Cardiac muscle cell (in vitro differentiated cells and primary cell): ENCODE measurements around the gene UNC13A. TPM values are rescaled to one million over a fixed set of nuclear protein-coding genes. Genes with fewer than 3 reads are reported as not detected.

Experiments
- DNase-seq, 2 donors: peaks; one replicate each; pipeline versions ENCODE4 v3.0.0 to v3.0.0-alpha.2; 2010 to 2017; ENCODE audit warnings: low read depth in 1 of 2, low spot score in 1 of 2
- H3K27ac ChIP-seq: fragments of 200-600 bp; sonication (generic); 2 replicates; pipeline ENCODE4 v1.5.1; 2016
- H3K27me3 ChIP-seq: fragments of 200-600 bp; sonication (generic); 2 replicates; pipeline ENCODE4 v1.6.0; 2016; ENCODE audit warnings: control low read depth
- H3K36me3 ChIP-seq: fragments of 200-600 bp; sonication (generic); 2 replicates; pipeline ENCODE4 v1.5.1; 2016; ENCODE audit warnings: control low read depth
- H3K4me1 ChIP-seq: fragments of 200-600 bp; sonication (generic); 2 replicates; pipeline ENCODE4 v1.8.1; 2017; ENCODE audit warnings: low read depth, mild to moderate bottlenecking, mixed run types
- H3K4me3 ChIP-seq: fragments of 200-600 bp; sonication (generic); 2 replicates; pipeline ENCODE4 v1.5.1; 2016; ENCODE audit warnings: mild to moderate bottlenecking
- H3K9me3 ChIP-seq: fragments of 200-600 bp; sonication (generic); 2 replicates; pipeline ENCODE4 v1.5.1; 2017; ENCODE audit warnings: low read depth, mild to moderate bottlenecking, control low read depth
- polyA plus RNA-seq: library from polyadenylated mRNA; unstranded; fragments of >200 nt; fragmentation: Nextera tagmentation; extraction: Ambion mirVana; gene quantifications from 2 replicates; pipeline ENCODE4 v1.2.1, GENCODE V29; 2016
- total RNA-seq: library from RNA; depleted of rRNA; stranded (reverse); fragments of >200 nt; gene quantifications from 2 replicates; pipeline ENCODE4 v1.2.3, GENCODE V29; 2016
- TF ChIP-seq, protein P1 (sequence below): IDR thresholded peaks from 2 replicates; pipeline ENCODE4 v1.5.1; 2012; ENCODE audit warnings: low read depth, mild to moderate bottlenecking, low read length

UNC13A gene
- total and polyA plus RNA-seq, 2 experiments from 2014 or later: 0.31 to 0.54 TPM

DNA sequence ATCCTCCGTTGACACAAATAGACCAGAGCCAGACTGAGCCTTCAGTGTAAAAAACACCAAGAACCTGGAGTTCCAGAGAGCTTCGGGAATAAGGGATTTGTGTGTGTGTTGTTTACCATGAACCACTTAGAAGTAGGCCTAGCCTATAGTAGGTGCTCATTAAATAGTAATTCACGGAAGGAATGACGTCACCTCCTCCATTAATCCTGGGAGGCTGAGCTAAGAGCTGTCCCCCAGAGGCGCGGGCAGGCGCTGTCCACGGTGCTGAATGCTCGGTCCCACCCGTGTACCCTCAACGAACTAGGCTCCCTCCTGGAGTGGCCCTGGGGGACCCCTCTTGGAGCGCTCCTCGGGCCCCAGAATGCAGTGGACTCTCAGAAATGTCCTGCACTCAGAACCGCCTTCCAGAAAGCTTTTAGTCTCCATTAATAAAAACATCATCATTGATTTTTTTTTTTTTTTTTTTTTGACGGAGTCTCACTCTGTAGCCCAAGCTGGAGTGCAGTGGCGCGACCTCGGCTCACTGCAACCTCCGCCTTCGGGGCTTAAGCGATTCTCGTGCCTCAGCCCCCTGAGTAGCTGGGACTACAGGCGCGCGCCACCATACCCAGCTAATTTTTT, 6.5 kb downstream of the UNC13A start:
- no peaks in the 10 kb centered on the region for H3K36me3 ChIP-seq
- no peaks in the 10 kb centered on the region for H3K9me3 ChIP-seq
- TF ChIP-seq, protein P1, sequence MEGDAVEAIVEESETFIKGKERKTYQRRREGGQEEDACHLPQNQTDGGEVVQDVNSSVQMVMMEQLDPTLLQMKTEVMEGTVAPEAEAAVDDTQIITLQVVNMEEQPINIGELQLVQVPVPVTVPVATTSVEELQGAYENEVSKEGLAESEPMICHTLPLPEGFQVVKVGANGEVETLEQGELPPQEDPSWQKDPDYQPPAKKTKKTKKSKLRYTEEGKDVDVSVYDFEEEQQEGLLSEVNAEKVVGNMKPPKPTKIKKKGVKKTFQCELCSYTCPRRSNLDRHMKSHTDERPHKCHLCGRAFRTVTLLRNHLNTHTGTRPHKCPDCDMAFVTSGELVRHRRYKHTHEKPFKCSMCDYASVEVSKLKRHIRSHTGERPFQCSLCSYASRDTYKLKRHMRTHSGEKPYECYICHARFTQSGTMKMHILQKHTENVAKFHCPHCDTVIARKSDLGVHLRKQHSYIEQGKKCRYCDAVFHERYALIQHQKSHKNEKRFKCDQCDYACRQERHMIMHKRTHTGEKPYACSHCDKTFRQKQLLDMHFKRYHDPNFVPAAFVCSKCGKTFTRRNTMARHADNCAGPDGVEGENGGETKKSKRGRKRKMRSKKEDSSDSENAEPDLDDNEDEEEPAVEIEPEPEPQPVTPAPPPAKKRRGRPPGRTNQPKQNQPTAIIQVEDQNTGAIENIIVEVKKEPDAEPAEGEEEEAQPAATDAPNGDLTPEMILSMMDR: no peak
- H3K4me1 ChIP-seq: peaks cover 7% of the 10 kb centered on the region
- DNase-seq: peak; percentile 58 to 81
- H3K27me3 ChIP-seq: peaks cover 14% of the 10 kb centered on the region
- H3K4me3 ChIP-seq: no peak overlapping the region
- H3K27ac ChIP-seq: no peak overlapping the region

DNA sequence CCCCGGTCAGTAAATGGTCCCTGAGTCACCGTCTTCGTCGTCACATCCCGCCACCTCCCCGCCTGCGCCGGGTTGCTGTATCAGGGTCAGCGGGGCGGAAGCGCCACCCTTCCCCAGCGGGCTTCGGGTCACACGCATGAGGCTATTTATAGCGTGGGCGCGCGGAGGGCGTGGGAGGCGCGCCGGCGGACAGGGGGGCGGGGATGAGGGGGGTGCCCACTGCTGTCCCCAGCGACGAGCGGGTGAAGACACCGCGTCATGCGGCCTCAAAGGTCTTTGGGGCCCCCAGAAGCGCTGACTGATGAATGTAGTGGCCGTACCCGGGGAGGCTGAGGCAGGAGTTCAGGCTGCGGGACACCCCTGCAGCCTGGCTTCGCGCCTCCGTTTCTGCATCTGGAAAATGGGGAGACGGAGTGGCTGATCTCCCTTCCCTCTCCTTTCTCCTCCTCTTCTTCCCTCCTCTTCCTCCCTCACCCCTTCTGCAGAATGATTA, 7.9 kb downstream of the UNC13A start:
- H3K27me3 ChIP-seq: peaks cover under 1% of the 10 kb centered on the region
- H3K36me3 ChIP-seq: no peaks in the 10 kb centered on the region
- H3K4me3 ChIP-seq: peak overlapping the region; percentile 15
- H3K9me3 ChIP-seq: no peaks in the 10 kb centered on the region
- TF ChIP-seq, protein P1: no peak
- H3K27ac ChIP-seq: no peak overlapping the region
- DNase-seq: peak; percentile 58 to 82
- H3K4me1 ChIP-seq: peaks cover 7% of the 10 kb centered on the region

DNA sequence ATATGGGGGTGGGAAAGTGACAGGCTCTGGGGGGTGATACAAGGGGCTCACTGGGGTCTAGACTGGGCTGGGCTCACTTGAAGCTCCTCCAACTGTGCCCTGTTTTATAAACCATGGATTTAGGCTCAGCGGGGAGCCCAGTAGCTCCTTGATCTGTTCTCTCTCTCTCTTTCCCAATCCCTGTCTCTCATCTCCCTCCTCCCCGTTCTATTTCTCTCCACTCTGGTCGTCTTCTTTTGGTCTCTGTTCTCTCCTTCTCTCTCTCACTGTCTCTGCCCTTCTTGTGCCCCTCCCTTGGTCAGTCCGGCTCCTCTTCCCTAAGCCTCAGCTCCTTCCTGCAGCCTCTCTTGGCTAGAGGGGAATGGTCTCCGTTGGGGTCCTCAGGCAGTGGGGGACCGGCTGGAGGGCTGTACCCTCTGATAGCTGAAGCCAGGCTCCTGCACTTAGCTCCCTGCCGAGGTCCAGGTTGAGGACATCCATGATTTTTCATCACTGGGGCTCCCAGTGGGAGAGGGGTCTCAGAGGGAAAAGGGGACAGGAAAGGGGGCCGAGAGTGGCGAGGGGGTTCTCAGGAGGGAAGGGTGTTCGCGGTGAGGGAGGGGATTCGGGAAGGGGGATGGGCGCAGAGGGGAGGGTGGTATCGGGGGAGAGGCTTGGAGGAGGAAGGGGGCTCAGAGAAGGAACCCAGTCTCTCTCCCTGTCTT, 8.5 kb downstream of the UNC13A start:
- peak overlapping the region; percentile 15 for H3K4me3 ChIP-seq
- H3K27ac ChIP-seq: no peak overlapping the region
- H3K27me3 ChIP-seq: no peaks in the 10 kb centered on the region
- TF ChIP-seq, protein P1: no peak
- H3K36me3 ChIP-seq: no peaks in the 10 kb centered on the region
- peaks cover 7% of the 10 kb centered on the region for H3K4me1 ChIP-seq
- no peak for DNase-seq
- no peaks in the 10 kb centered on the region for H3K9me3 ChIP-seq

DNA sequence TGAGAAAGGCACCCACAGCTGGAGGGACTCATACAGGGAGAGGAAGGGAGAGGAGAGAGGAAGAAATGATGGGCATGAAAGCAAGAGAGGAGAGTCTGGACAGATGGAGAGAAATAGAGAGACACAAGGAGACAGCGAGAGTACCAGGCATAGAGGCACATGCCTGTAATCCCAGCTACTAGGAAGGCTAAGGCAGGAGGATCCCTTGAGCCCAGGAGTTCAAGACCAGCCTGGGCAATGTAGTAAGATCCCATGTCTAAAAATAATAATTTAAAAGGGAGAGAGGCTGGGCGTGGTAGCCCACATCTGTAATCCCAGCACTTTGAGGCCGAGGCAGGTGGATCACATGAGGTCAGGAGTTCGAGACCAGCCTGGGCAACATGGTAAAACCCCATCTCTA, 9.3 kb downstream of the UNC13A start:
- DNase-seq: no peak
- Histone ChIP-seq H3K27ac (no peak overlapping the region), H3K4me3 (no peak overlapping the region), H3K36me3 (no peaks in the 10 kb centered on the region), H3K4me1 (peaks cover 7% of the 10 kb centered on the region), H3K27me3 (no peaks in the 10 kb centered on the region), H3K9me3 (no peaks in the 10 kb centered on the region)
- TF ChIP-seq, protein P1: no peak

DNA sequence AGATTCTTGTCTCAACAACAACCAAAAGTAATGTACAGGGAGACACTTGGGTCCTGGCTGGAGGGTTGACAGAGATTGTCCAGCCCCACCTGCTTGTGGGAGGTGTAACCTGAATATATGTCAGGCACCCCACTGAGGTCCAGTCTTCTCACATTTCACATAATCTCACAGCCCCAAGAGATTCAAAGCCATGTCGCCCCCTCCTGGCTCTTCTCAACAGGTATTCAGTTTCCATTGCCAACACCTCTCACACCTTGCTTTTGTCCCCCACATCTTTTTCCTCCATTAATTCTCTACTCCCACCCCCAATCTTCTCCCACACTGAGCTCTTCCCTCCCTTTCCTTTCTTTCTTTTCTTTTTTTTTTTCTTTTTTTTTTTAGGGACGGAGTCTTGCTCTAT, 11.2 kb downstream of the UNC13A start:
- H3K36me3 ChIP-seq: no peaks in the 10 kb centered on the region
- H3K27me3 ChIP-seq: no peaks in the 10 kb centered on the region
- TF ChIP-seq, protein P1: peak; percentile 9
- no peak overlapping the region for H3K27ac ChIP-seq
- peaks cover 7% of the 10 kb centered on the region for H3K4me1 ChIP-seq
- H3K4me3 ChIP-seq: no peak overlapping the region
- no peaks in the 10 kb centered on the region for H3K9me3 ChIP-seq
- DNase-seq: peak in 1 of 2 donors; percentile 20
